Omental fat pad (tissue), 4 donors: Measurements from ENCODE around the gene GP2. TPM values are rescaled to one million over a fixed set of nuclear protein-coding genes. Genes with fewer than 3 reads are reported as not detected.

Experiments used
- ATAC-seq: fragments of 150-250 bp; one replicate; pipeline ENCODE4 v1.9.1; 2016; ENCODE audit warnings: mild to moderate bottlenecking, moderate library complexity; ENCODE audit not compliant: low FRiP score
- DNase-seq: peaks from one replicate; pipeline ENCODE4 v3.0.0-alpha.2; 2019; ENCODE audit warnings: low spot score
- CTCF ChIP-seq, 3 donors: fragments of 450-650 bp; IDR thresholded peaks; one replicate each; pipeline ENCODE4 v1.5.1; 2016 to 2017; ENCODE audit warnings: antibody characterized with exemption in 3 of 3, mild to moderate bottlenecking in 3 of 3, moderate library complexity in 2 of 3
- total RNA-seq, 4 donors: library from RNA; depleted of rRNA; stranded (reverse); fragments of >200 nt; gene quantifications; one replicate each; pipeline ENCODE4 v1.1.0, GENCODE V29; 2016

Gene GP2
- total RNA-seq, 4 donors from 2014 or later, result 0.31 to 1.4 (median 0.32) TPM; not detected in 1

DNA sequence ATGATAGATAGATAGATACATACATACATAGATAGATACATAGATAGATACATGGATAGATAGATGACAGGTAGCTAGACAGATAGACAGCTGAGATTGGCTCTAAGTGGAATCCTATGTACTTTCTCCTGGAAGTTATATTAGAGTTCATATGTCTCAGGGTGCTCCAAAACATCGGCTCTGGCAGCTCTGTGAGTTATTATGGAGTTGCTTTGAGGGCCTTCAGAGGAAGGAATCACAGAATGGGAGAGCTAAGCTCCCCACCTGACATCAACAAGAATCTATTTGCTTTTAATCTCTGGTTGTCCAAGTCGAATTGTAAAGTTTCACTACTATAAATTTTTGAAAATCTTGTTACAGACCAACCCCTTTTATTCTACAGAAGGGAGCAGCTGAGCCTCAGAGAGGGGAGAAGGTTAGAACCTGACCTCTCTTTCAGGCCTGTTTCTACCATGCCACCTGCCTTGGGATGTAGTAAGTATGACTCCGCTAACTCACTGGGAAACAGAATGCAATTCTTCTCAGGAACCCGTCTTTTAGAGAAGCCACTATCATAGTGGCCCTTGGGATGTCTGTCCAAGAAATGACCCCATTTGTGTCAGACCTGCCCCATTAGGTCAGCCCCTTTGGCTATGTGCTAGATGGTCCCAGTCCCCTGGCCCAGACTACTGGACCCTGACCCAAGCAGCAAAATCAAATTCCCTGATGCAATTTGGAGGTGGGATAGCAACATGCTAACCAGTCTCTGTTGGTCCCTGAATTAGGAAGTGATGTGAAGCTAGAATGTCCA is 18.3 kb downstream of the GP2 start:
- ATAC-seq (no peak), DNase-seq (no peak)
- no peak for TF ChIP-seq CTCF (IDR thresholded peaks at IDR 0.05)

DNA sequence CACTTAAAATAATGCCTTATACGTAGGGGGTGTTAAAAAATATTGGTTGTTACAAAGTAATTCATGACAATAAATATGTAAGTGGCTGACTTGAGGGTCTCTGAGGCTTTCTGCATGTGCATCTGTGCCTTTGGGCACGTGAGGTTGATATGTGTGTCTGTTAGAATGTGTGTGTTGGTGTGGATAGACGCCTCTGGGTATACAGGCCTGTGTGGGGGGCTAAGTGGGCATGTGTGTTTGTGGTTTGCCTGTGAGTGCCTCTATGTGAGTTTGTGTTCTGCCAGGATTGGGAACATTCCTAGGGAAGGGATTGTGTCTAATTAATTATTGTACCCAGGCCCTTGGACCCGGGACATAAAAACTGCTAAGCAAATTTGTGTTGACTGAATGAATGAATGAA is 19.0 kb downstream of the GP2 start:
- ATAC-seq, result no peak
- TF ChIP-seq CTCF (IDR thresholded peaks at IDR 0.05), result no peak
- DNase-seq, result no peak

DNA sequence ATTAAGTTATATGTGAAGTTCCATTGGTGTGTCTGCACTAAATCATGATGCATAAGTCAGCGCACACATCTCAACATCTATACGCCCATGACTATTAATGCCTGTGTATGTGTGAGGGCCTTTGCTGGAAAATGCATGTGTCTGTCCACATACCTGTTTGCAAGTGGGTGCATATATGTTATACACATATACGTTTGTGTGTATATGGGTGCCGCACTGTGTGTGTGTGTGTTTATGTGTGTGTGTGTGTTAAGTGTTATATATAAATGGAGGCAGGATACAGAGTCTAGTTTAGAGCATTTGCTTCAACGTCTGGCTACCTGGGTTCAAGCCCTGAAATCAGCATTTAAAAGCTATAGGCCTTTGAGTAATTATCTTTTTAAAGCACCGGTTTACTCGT is 19.5 kb downstream of the GP2 start:
- no peak for TF ChIP-seq CTCF (IDR thresholded peaks at IDR 0.05)
- DNase-seq (no peak), ATAC-seq (no peak)

DNA sequence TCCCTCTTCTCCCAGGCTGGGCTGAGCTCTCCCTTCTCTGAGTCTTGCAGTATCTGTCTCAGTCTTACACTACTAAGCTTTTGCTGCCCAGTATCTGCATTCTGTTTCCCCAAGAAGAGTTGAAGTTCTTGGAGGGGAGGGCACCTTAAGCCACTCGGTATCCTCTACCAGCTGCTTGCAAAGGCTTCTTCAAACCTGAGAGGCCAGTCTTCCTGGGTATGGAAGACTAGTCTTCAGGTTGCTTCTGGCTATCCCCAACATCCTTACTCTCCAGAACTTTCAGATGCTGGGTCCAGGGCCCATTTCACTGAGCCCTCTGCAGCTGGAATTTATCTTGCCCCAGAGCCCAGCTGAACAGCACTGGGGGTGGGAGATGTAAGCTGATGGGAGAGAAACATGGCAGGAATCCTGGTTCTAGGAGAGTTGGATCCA is 20.1 kb downstream of the GP2 start:
- ATAC-seq, result no peak
- DNase-seq, result no peak
- no peak for TF ChIP-seq CTCF (IDR thresholded peaks at IDR 0.05)

DNA sequence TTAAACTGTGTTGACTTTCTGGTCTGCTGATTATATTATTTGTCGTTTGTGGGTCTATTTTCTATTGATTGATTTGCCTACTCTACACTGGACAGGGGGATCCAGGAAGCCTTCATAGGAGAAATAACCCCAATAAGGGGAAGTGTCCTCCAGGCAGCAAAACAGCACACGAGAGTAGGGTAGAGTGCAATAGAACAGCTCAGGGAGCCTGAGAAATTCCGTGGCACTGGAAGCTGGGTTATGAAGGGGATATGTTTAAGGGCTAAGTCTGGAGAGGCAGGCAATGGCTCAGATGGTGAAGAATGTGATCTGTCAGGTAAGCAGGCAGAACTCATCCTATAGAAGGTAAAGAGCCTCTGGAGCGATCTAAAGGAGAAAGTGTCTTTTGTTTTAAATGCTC is 20.9 kb downstream of the GP2 start:
- no peak for TF ChIP-seq CTCF (IDR thresholded peaks at IDR 0.05)
- no peak for ATAC-seq

GRCh38 chr16:20303012-20303411 is 24.3 kb downstream of the GP2 start:
- no peak for TF ChIP-seq CTCF (IDR thresholded peaks at IDR 0.05)
- DNase-seq, result no peak

More for the DNA sequence above, 20.9 kb downstream of the GP2 start:
- no peak for DNase-seq

DNA sequence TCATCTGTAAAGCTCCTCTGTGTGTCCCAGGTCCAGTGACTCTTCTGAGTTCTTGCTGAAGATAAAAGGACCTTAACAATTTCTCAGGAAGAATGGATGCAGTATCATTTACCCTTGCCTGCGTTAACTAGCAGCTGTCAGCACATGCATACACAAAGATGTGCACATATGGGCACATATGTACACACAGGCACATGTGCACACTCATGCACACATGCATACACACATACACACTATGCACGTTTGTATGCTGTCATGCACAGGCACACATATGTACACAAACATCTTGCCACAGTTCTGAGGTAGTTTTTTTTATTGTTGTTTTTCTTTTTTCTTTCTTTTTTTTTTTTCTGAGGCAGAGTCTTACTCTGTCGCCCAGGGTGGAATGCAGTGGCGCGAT is 24.9 kb downstream of the GP2 start:
- TF ChIP-seq CTCF (IDR thresholded peaks at IDR 0.05), result no peak
- ATAC-seq (no peak), DNase-seq (no peak)

More at GRCh38 chr16:20303012-20303411, 24.3 kb downstream of the GP2 start:
- ATAC-seq, result no peak
